GM19463 (cell line): ENCODE results near the gene MDFI.

Source experiments
- ATAC-seq: cut with Tn5 transposase; IDR thresholded peaks from one replicate; pipeline ENCODE4 v1.9.1; 2021; ENCODE audit warnings: mild to moderate bottlenecking, moderate library complexity; ENCODE audit not compliant: unreplicated experiment

MDFI gene

DNA sequence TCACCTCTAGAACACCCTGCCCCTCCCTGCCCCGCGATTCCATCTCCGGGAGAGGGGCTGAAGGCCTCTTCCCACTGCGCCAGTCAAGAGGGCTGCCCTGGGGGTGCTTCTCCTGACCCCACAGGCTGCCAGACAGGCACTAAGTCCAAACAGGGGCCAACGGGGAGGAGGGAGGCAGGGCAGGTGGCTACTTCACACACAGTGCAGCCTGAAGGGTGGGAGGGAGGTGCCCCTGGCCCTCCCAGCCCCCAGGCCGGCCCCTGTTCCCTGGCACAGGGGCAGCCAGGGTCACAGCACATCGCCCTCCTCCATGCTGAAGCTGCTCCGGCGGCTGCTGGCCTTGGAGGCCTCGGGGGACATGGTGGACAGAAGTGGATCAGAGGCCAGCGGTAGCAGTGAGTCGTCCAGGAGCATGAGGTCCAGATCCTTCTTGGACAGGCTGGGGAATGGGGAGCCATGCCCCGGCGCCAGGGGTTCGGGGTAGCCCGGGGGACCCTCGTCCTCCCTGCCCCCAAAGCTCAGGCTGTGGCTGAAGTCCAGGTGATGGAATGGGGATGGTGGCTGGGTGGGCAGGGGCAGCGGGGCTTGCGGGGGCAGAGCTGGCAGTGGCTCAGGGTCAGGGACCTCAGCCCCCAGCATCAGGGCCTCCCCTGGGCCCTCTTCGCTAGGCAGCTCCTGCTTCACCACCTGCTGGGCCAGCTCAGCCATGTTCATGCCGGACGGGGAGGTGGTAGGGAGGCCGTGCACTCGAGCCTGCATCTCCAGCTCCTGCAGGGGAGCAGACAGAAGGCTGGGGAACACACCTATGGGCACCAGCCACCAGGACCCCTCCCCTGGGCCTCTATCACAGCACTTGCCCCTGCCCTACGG lies 46.3 kb downstream of the MDFI start:
- ATAC-seq: no peak

- ATAC-seq: no peak
These were observed 47.5 kb downstream of the MDFI start for GRCh38 chr6:41685641-41686380.

DNA sequence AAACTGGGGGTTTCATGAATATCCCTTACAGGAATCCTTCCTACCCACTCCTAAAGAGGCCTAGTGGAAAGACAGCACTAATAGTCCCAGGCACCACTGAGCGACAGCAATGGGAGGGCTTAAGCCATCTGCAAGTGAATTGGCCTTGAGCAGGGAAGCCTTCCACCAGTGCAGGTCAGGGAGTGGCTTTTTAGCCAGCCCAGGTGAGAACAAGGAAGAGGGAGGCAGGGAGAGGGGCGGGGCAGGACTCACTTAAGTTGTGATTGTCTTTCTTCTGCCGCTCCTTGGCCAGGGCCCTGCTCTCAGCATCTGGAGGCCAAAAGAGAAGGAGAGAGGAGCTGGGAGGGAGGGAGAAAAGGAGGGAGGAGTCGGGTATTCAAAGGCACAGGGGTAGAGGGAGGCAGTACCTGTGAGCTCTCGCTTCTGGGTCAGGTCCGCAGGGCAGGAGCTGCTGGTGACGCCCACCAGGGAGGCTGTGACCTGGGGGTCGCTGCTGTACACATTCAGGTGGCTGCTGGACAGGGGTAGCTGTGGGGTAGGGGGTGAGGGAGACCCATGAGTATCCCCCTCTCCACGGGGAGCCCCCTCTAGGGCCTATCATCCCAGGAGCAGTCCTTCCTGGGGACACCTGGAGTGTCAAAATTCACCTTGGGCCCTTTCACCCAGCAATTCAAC lies 49.4 kb downstream of the MDFI start:
- no peak for ATAC-seq

GRCh38 chr6:41688256-41688965 lies 50.1 kb downstream of the MDFI start:
- ATAC-seq: no peak

DNA sequence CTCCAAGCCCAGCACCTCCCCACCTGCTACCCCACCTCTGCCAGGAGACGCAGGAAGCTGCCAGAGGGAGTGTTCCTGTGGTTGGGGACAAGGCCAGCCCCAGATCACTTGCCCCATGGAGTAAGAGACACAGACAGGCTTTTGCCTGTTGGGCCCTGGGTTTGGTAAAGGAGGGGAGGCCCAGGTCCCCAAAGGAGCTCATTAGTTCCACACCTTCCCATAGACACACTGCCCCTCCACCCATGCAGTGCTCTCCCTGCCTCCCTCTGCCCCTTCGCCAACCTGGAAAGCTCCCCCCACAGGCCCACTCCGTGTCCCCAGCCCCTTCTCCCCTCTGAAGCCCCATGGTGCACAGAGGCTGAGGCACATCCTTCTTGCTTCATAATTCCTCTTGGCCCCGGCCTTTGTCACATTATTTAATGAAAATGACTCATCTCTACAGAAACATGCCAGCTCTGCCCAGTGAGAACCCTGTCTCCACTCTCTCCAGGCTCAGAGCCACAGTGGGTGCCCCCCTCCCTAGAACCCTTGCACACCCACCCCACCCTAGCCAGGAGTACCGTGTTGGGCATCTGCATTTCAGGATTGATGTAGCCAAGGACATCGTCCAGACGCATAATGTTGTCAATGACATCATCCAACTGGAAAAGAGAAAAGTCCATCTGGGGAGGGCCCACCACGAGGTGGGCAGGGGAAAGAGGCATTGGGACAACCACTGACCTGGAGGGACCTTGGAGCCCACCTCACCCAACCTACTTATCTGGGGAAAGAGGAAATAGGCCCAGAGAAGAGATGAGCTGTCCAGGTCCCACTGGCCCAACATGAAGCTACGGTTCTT lies 51.1 kb downstream of the MDFI start:
- ATAC-seq: no peak

- ATAC-seq: no peak
These were observed 52.5 kb downstream of the MDFI start for GRCh38 chr6:41690541-41691330.

- ATAC-seq: no peak
These were observed 53.3 kb downstream of the MDFI start for GRCh38 chr6:41691426-41692079.

GRCh38 chr6:41692080-41692675 lies 53.9 kb downstream of the MDFI start:
- no peak for ATAC-seq

DNA sequence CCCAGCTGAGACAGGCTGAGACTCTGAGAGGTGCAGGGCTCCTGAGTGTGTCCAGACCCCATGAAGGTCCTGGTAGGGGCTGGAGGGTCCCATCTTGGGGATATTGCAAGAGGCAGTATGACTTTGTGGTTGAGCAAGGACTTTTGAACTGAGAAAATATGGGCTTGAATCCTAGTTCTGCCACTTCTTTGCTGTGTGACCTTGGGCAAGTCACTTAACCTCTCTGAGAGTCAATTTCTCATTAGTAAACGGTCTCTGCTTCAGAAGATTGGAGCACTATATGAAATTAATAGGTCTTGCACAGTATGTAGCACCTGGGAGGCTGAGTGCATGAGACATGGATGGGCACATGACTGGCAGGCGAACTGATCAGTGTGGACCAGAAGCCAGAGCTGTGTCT lies 54.5 kb downstream of the MDFI start:
- no peak for ATAC-seq

DNA sequence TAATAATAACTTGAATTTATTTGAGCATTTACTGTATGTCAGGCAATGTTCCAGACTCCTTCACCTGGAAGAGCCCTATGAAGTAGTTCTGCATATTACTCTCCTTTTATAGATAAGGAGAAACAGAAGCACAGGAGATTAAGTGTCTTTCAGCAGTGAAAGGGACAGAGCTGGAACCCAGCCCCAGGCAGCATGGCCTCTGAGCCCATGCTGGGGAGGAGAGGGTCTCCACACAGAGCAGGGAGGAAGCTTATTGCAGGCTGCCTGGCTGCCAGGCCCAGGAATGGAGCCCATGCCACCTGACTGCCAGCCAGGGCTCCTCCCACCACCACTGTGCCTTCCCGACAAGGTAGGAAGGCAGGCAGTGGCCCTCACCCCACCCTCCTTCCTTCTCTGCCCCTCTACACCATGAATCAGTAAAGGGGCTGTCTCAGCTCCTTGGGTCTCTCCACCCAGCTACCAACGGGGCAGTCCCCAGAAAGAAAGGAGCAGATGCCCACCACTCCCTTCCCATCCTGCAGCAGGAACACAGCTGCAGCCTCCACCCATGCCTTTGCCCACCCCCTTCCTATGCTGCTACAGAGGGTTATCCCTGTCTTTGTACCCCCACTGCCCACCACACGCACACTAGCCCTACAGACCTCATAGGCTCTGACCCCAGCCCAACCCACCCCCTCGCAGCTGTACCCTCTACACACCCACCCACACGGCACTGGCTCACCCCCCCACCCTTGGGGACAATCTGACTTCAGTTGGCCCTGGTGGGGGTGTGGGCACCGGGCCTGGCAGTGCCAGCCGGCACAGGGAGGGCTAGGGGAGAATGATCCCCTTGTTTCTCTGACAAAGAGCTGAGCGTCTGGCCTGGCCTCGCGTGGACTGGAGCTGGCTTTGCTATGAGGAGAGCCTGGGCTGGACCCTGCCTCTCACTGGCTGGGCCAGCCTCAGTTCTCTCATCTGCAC lies 55.3 kb downstream of the MDFI start:
- ATAC-seq: no peak

- ATAC-seq: no peak
These were observed 56.7 kb downstream of the MDFI start for GRCh38 chr6:41694815-41695526.

GRCh38 chr6:41695825-41696224 lies 57.6 kb downstream of the MDFI start:
- ATAC-seq: no peak

DNA sequence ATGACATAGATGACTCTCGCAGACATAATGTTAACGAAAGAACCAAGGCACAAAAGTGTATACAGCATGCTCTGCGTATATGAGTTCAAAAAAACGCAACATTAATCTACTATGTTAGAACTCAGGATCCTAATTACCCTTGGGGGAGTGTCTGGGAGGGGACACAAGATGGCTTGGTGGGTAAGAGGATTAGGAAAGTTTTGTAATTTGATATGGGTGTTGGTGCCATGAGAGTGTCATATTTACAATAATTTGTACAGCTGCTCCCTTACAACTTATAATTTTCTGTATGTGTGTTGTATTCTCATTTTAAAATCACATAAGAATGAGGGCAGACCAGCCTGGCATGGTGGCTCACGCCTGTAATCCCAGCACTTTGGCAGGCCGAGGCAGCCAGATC lies 58.5 kb downstream of the MDFI start:
- no peak for ATAC-seq

- ATAC-seq: no peak
These were observed 59.9 kb downstream of the MDFI start for GRCh38 chr6:41697861-41698781.

DNA sequence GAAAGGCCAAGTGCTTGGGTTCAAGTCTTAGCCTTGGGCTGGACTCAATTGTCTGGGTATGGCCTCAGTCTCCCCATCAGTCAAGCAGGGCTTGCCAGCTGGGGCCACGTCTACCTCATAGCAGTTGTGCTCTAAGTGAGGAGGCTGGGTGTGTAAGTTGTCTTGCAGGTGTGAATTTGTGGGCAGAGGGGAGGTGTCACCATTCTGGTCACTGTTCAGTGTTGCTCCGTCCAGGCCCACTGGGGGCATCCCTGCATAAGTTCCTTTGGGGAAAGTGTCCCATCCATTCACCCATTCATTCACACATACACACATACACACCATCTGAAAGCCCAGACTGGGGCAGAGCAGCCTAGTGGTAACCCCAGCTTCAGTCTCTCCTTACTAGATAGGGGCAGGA lies 60.8 kb downstream of the MDFI start:
- no peak for ATAC-seq
